Chondrocyte (in vitro differentiated cells): ENCODE measurements around the gene TMEM117. TPM values are rescaled to one million over a fixed set of nuclear protein-coding genes. Genes with fewer than 3 reads are reported as not detected.

ENCODE experiments used
- DNase-seq: peaks from one replicate; pipeline ENCODE4 v3.0.0; 2021; ENCODE audit warnings: mixed read lengths, low spot score
- H3K27ac Mint-ChIP-seq: one replicate; pipeline ENCODE4 v1.8.0; 2021; ENCODE audit warnings: mild to moderate bottlenecking, moderate library complexity, mixed read lengths; ENCODE audit not compliant: unreplicated experiment
- H3K27me3 Mint-ChIP-seq: 2 replicates; pipeline ENCODE4 v1.8.0; 2021; ENCODE audit warnings: low read depth, mixed read lengths
- H3K36me3 Mint-ChIP-seq: 2 replicates; pipeline ENCODE4 v1.8.0; 2021; ENCODE audit warnings: low read depth, mixed read lengths
- H3K4me1 Mint-ChIP-seq: 2 replicates; pipeline ENCODE4 v1.8.0; 2021; ENCODE audit warnings: low read depth, mild to moderate bottlenecking, mixed read lengths
- H3K4me3 Mint-ChIP-seq: one replicate; pipeline ENCODE4 v1.8.0; 2021; ENCODE audit warnings: mild to moderate bottlenecking, moderate library complexity, mixed read lengths; ENCODE audit not compliant: unreplicated experiment
- H3K9me3 Mint-ChIP-seq: 2 replicates; pipeline ENCODE4 v1.8.0; 2021; ENCODE audit warnings: low read depth, mixed read lengths
- CTCF ChIP-seq: fragments of 200-600 bp; sonication (generic); IDR thresholded peaks from 2 replicates; pipeline ENCODE4 v1.5.0; 2021; ENCODE audit warnings: antibody characterized with exemption, mild to moderate bottlenecking, moderate library complexity
- total RNA-seq: library from RNA; stranded (reverse); gene quantifications from 3 replicates; pipeline ENCODE4 v1.2.1, GENCODE V29; 2021

The TMEM117 gene
- total RNA-seq, 1 donor from 2014 or later, result 15.5 TPM

- Mint-ChIP-seq H3K27me3 (no peaks in the 10 kb centered on the region), H3K36me3 (peaks cover 2% of the 10 kb centered on the region), H3K27ac (no peak overlapping the region), H3K4me1 (no peaks in the 10 kb centered on the region), H3K4me3 (no peak overlapping the region), H3K9me3 (peaks cover 2% of the 10 kb centered on the region)
- no peak for TF ChIP-seq CTCF
- DNase-seq, result no peak
Observed at GRCh38 chr12:44117337-44117736, 281.5 kb downstream of the TMEM117 start.

- Mint-ChIP-seq H3K4me3 (no peak overlapping the region), H3K27ac (no peak overlapping the region), H3K27me3 (no peaks in the 10 kb centered on the region), H3K9me3 (peaks cover 11% of the 10 kb centered on the region), H3K36me3 (peaks cover 2% of the 10 kb centered on the region), H3K4me1 (no peaks in the 10 kb centered on the region)
- DNase-seq, result no peak
- TF ChIP-seq CTCF, result no peak
Observed at GRCh38 chr12:44118946-44119345, 283.1 kb downstream of the TMEM117 start.

- no peak for DNase-seq
- Mint-ChIP-seq H3K36me3 (no peaks in the 10 kb centered on the region), H3K27me3 (no peaks in the 10 kb centered on the region), H3K27ac (no peak overlapping the region), H3K4me3 (no peak overlapping the region), H3K4me1 (no peaks in the 10 kb centered on the region), H3K9me3 (peaks cover 10% of the 10 kb centered on the region)
- no peak for TF ChIP-seq CTCF
Observed at GRCh38 chr12:44126806-44127205, 290.9 kb downstream of the TMEM117 start.

GRCh38 chr12:44127966-44128710, 292.3 kb downstream of the TMEM117 start:
- H3K4me3 Mint-ChIP-seq, result no peak overlapping the region
- no peaks in the 10 kb centered on the region for H3K27me3 Mint-ChIP-seq
- no peak overlapping the region for H3K27ac Mint-ChIP-seq
- DNase-seq, result no peak
- H3K36me3 Mint-ChIP-seq, result no peaks in the 10 kb centered on the region
- TF ChIP-seq CTCF, result no peak
- H3K9me3 Mint-ChIP-seq, result peaks cover 9% of the 10 kb centered on the region
- H3K4me1 Mint-ChIP-seq, result no peaks in the 10 kb centered on the region

- Mint-ChIP-seq H3K4me1 (no peaks in the 10 kb centered on the region), H3K9me3 (peaks cover 6% of the 10 kb centered on the region), H3K36me3 (no peaks in the 10 kb centered on the region), H3K27ac (no peak overlapping the region), H3K27me3 (no peaks in the 10 kb centered on the region), H3K4me3 (no peak overlapping the region)
- no peak for DNase-seq
- no peak for TF ChIP-seq CTCF
Observed at GRCh38 chr12:44143175-44143574, 307.3 kb downstream of the TMEM117 start.
